AML-193 (cell line): Measurements from ENCODE around the gene STPG1.

Experiments used
- DNase-seq, 2 experiments: peaks; one replicate each; lab custom pipeline; 2025; lab: John Stamatoyannopoulos, UW

The STPG1 gene

GRCh38 chr1:24392982-24393650 is 20.5 kb downstream of the STPG1 start:
- no peak for DNase-seq

GRCh38 chr1:24392604-24392946 is 21.0 kb downstream of the STPG1 start:
- DNase-seq = no peak

GRCh38 chr1:24391882-24392603 is 21.5 kb downstream of the STPG1 start:
- DNase-seq = peak; percentile 22 to 44

GRCh38 chr1:24390924-24391782 is 22.4 kb downstream of the STPG1 start:
- peak; percentile 25 to 38 for DNase-seq

- DNase-seq = no peak
Observed at GRCh38 chr1:24389231-24389678, 24.3 kb downstream of the STPG1 start.

- no peak for DNase-seq
Observed at GRCh38 chr1:24388331-24388885, 25.2 kb downstream of the STPG1 start.

GRCh38 chr1:24387636-24388175 is 25.9 kb downstream of the STPG1 start:
- no peak for DNase-seq

GRCh38 chr1:24386931-24387330 is 26.7 kb downstream of the STPG1 start:
- no peak for DNase-seq

- DNase-seq = no peak
Observed at GRCh38 chr1:24386241-24386640, 27.3 kb downstream of the STPG1 start.

GRCh38 chr1:24385160-24385940 is 28.2 kb downstream of the STPG1 start:
- peak in 1 of 2 experiments; percentile 3 for DNase-seq

- no peak for DNase-seq
Observed at GRCh38 chr1:24384251-24385090, 29.1 kb downstream of the STPG1 start.

- no peak for DNase-seq
Observed at GRCh38 chr1:24383381-24383940, 30.1 kb downstream of the STPG1 start.

- DNase-seq = no peak
Observed at GRCh38 chr1:24382165-24382577, 31.4 kb downstream of the STPG1 start.

- DNase-seq = no peak
Observed at GRCh38 chr1:24381256-24381655, 32.3 kb downstream of the STPG1 start.

- no peak for DNase-seq
Observed at GRCh38 chr1:24380508-24380907, 33.1 kb downstream of the STPG1 start.

- no peak for DNase-seq
Observed at GRCh38 chr1:24379733-24380315, 33.8 kb downstream of the STPG1 start.

GRCh38 chr1:24374891-24375786 is 38.4 kb downstream of the STPG1 start:
- no peak for DNase-seq

GRCh38 chr1:24373710-24374109 is 39.9 kb downstream of the STPG1 start:
- DNase-seq = no peak

GRCh38 chr1:24373044-24373443 is 40.5 kb downstream of the STPG1 start:
- DNase-seq = no peak
